Keratinocyte (primary cell): ENCODE data around the gene JCAD. TPM values are rescaled to one million over a fixed set of nuclear protein-coding genes. Genes with fewer than 3 reads are reported as not detected.
"Not testable (repeated sequence)": the region's sequence is repeated elsewhere in the genome, so short reads cannot be mapped to it uniquely, and the experiment has no call there.

Experiments
- DNase-seq: peaks from one replicate; pipeline ENCODE4 v3.0.0-alpha.2; 2011; ENCODE audit warnings: low read depth, missing footprints, low spot score
- FAIRE-seq: peaks from 2 replicates; lab custom pipeline; 2011; peaks lifted over from hg19 to GRCh38; lab: Jason Lieb, UNC
- H2AFZ ChIP-seq: 2 replicates; pipeline ENCODE4 v1.6.0; 2012; ENCODE audit warnings: low read length, control low read depth, inconsistent platforms; ENCODE audit not compliant: control insufficient read depth
- H3K27ac ChIP-seq: 2 replicates; pipeline ENCODE4 v1.5.1; 2011; ENCODE audit warnings: low read length; ENCODE audit not compliant: control insufficient read depth, insufficient read depth
- H3K27me3 ChIP-seq: 3 replicates; pipeline ENCODE4 v1.6.0; 2011; ENCODE audit warnings: low read length; ENCODE audit not compliant: control insufficient read depth, insufficient read depth; ENCODE audit errors: extremely low read depth
- H3K36me3 ChIP-seq, 2 experiments: 2 replicates in 1 of 2; 3 replicates in 1 of 2; pipeline ENCODE4 v1.5.1; 2011; ENCODE audit warnings: low read length in 2 of 2, mild to moderate bottlenecking in 1 of 2; ENCODE audit not compliant: control insufficient read depth in 2 of 2, insufficient read depth in 2 of 2; ENCODE audit errors: extremely low read depth in 1 of 2
- H3K4me1 ChIP-seq: 3 replicates; pipeline ENCODE4 v1.5.1; 2011; ENCODE audit warnings: low read length; ENCODE audit not compliant: control insufficient read depth, insufficient read depth; ENCODE audit errors: extremely low read depth
- H3K4me2 ChIP-seq: 3 replicates; pipeline ENCODE4 v1.6.0; 2011; ENCODE audit warnings: low read depth, low read length; ENCODE audit not compliant: control insufficient read depth, insufficient read depth; ENCODE audit errors: extremely low read depth
- H3K4me3 ChIP-seq, 3 experiments: fragments of 200-600 bp in 1 of 3; sonication (generic) in 1 of 3; 2 replicates in 2 of 3; 3 replicates in 1 of 3; pipeline ENCODE4 v1.5.1; 2011 to 2016; ENCODE audit warnings: low read length in 3 of 3, mild to moderate bottlenecking in 3 of 3, control low read depth in 2 of 3, inconsistent platforms in 1 of 3, low read depth in 1 of 3, mixed read lengths in 1 of 3, mixed run types in 1 of 3, moderate library complexity in 1 of 3; ENCODE audit not compliant: control insufficient read depth in 2 of 3, insufficient read depth in 2 of 3; ENCODE audit errors: extremely low read depth in 1 of 3
- H3K79me2 ChIP-seq: 2 replicates; pipeline ENCODE4 v1.6.0; 2012; ENCODE audit warnings: low read length; ENCODE audit not compliant: control insufficient read depth, insufficient read depth
- H3K9ac ChIP-seq: 3 replicates; pipeline ENCODE4 v1.6.0; 2011; ENCODE audit warnings: low read length; ENCODE audit not compliant: control insufficient read depth, insufficient read depth; ENCODE audit errors: extremely low read depth
- H3K9me1 ChIP-seq: 3 replicates; pipeline ENCODE4 v1.6.0; 2011; ENCODE audit warnings: low read length; ENCODE audit not compliant: control insufficient read depth, insufficient read depth; ENCODE audit errors: extremely low read depth
- H3K9me3 ChIP-seq: 2 replicates; pipeline ENCODE4 v1.5.1; 2012; ENCODE audit warnings: low read depth, low read length; ENCODE audit not compliant: control insufficient read depth
- H4K20me1 ChIP-seq: 3 replicates; pipeline ENCODE4 v1.6.0; 2011; ENCODE audit warnings: low read length; ENCODE audit not compliant: control insufficient read depth, insufficient read depth; ENCODE audit errors: extremely low read depth
- CTCF ChIP-seq, 3 experiments: IDR thresholded peaks in 1 of 3; conservative IDR thresholded peaks in 1 of 3; optimal IDR thresholded peaks in 1 of 3; 2 replicates in 2 of 3; 3 replicates in 1 of 3; pipeline versions ENCODE3 to v1.5.1; 2011; ENCODE audit warnings: low read length in 3 of 3, mild to moderate bottlenecking in 3 of 3, moderate library complexity in 2 of 3, control low read depth in 1 of 3, inconsistent platforms in 1 of 3; ENCODE audit not compliant: insufficient read depth in 2 of 3; ENCODE audit errors: extremely low read depth in 1 of 3
- EZH2 ChIP-seq: IDR thresholded peaks from one replicate; pipeline ENCODE4 v1.6.1; 2012; ENCODE audit warnings: inconsistent platforms, mild to moderate bottlenecking, low read length, moderate library complexity
- dilution Hi-C: fragments of 300-500 bp; cut with MboI; formaldehyde crosslinking; loops from one replicate; pipeline ENCODE4 v1.7.0; 2020; ENCODE audit warnings: low sequenced_read_pairs; ENCODE audit not compliant: extremely low pct_ligation_motif_present
- polyA plus RNA-seq, 5 experiments: library from polyadenylated mRNA; depleted of rRNA in 3 of 5; stranded (reverse) in 3 of 5; stranded (forward) in 1 of 5; unstranded in 1 of 5; fragments of >200 nt; gene quantifications; 1 replicate in 1 of 5; 2 replicates in 3 of 5; 3 replicates in 1 of 5; pipeline versions ENCODE4 v1.2.1 to v1.2.3, GENCODE V29; 2011 to 2012; ENCODE audit warnings: missing spikeins in 2 of 5, low read depth in 1 of 5, low replicate concordance in 1 of 5

JCAD gene
- polyA plus RNA-seq, 1 donor (not counting 4 experiments of a cell fraction or from before 2014, with no cell fraction given): 0.10 TPM

- DNase-seq: no peak
- H3K79me2 ChIP-seq: no peaks in the 10 kb centered on the region
- H3K9ac ChIP-seq: no peak overlapping the region
- no peak overlapping the region for H3K4me2 ChIP-seq
- H3K4me3 ChIP-seq: no peak overlapping the region
- dilution Hi-C loops: no loop called here
- no peaks in the 10 kb centered on the region for H3K9me3 ChIP-seq
- no peaks in the 10 kb centered on the region for H4K20me1 ChIP-seq
- H3K4me1 ChIP-seq: no peaks in the 10 kb centered on the region
- no peak overlapping the region for H3K27ac ChIP-seq
- H3K9me1 ChIP-seq: no peaks in the 10 kb centered on the region
- TF ChIP-seq EZH2: no peak
- TF ChIP-seq CTCF (optimal IDR thresholded peaks at IDR 0.05 in 1 of 3, IDR thresholded peaks at IDR 0.05 in 1 of 3, conservative IDR thresholded peaks at IDR 0.05 in 1 of 3; ENCODE audit: extremely low read depth in 1 of 3, insufficient read depth in 2 of 3, low read length in 3 of 3): no peak
- no peaks in the 10 kb centered on the region for H3K36me3 ChIP-seq
- no peaks in the 10 kb centered on the region for H3K27me3 ChIP-seq
- no peak overlapping the region for H2AFZ ChIP-seq
- FAIRE-seq: no peak
Measured at GRCh38 chr10:30006410-30006809, 53.0 kb downstream of the JCAD start.

- H3K9me1 ChIP-seq, H3K4me3 ChIP-seq, dilution Hi-C loops, DNase-seq, H3K4me1 ChIP-seq, H3K4me2 ChIP-seq, H4K20me1 ChIP-seq, H3K36me3 ChIP-seq, H3K79me2 ChIP-seq, H3K27me3 ChIP-seq, H3K9ac ChIP-seq, FAIRE-seq, H3K27ac ChIP-seq, H2AFZ ChIP-seq, H3K9me3 ChIP-seq: not testable (repeated sequence)
Measured at GRCh38 chr10:30005116-30005515, 54.3 kb downstream of the JCAD start.
